Type B pancreatic cell (in vitro differentiated cells): ENCODE measurements around the gene DIO1. TPM values are rescaled to one million over a fixed set of nuclear protein-coding genes. Genes with fewer than 3 reads are reported as not detected.

ENCODE experiments used
- DNase-seq: peaks from one replicate; pipeline ENCODE4 v3.0.0; 2021; ENCODE audit warnings: mixed read lengths; ENCODE audit not compliant: unreplicated experiment; ENCODE audit errors: extremely low spot score
- H3K27ac Mint-ChIP-seq: 2 replicates; pipeline ENCODE4 v1.8.0; 2021; ENCODE audit warnings: mild to moderate bottlenecking, mixed read lengths
- H3K27me3 Mint-ChIP-seq: 2 replicates; pipeline ENCODE4 v1.8.0; 2021; ENCODE audit warnings: mixed read lengths
- H3K36me3 Mint-ChIP-seq: 2 replicates; pipeline ENCODE4 v1.8.0; 2021; ENCODE audit warnings: mixed read lengths
- H3K4me1 Mint-ChIP-seq: one replicate; pipeline ENCODE4 v1.8.0; 2021; ENCODE audit warnings: mixed read lengths; ENCODE audit not compliant: unreplicated experiment
- H3K4me3 Mint-ChIP-seq: 2 replicates; pipeline ENCODE4 v1.8.0; 2021; ENCODE audit warnings: mild to moderate bottlenecking, mixed read lengths
- H3K9me3 Mint-ChIP-seq: 2 replicates; pipeline ENCODE4 v1.8.0; 2021; ENCODE audit warnings: mixed read lengths
- total RNA-seq: library from RNA; stranded (reverse); gene quantifications from 2 replicates; pipeline ENCODE4 v1.2.1, GENCODE V29; 2021; ENCODE audit warnings: low replicate concordance
- TF ChIP-seq, protein P1 (sequence below): fragments of 200-600 bp; sonication (generic); conservative IDR thresholded peaks from 2 replicates; pipeline ENCODE4 v1.5.0; 2021; ENCODE audit warnings: antibody characterized with exemption, mild to moderate bottlenecking

The DIO1 gene
- total RNA-seq, 1 donor from 2014 or later: 6.0 TPM

DNA sequence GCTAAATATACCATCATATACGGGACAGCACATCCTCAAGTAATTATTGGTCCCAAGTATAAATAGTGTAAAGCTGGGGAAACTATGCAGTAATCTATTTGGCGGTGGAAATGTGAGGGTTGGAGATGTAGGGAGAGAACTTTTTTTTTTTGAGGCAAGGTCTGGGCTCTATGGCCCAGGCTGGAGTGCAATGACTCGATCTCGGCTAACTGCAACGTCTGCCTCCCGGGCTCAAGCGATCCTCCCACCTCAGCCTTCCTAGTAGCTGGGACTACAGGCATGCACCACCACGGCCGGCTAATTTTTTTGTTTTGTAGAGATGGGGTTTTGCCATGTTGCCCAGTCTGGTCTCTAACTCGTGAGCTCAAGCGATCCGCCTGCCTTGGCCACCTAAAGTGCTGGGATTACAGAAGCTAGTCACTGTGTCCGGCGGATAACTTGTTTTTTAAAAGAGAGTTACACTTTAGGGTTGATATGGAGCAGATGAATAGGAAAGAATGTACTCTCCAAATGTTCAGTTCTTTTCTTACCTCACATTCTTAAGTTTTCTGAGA is 49.6 kb downstream of the DIO1 start:
- DNase-seq: no peak
- Mint-ChIP-seq H3K9me3 (no peaks in the 10 kb centered on the region), H3K4me3 (peak overlapping the region; percentile 72), H3K27me3 (no peaks in the 10 kb centered on the region), H3K36me3 (peaks cover 16% of the 10 kb centered on the region), H3K4me1 (peaks cover 37% of the 10 kb centered on the region), H3K27ac (peak overlapping the region; percentile 50)
- TF ChIP-seq, protein P1, sequence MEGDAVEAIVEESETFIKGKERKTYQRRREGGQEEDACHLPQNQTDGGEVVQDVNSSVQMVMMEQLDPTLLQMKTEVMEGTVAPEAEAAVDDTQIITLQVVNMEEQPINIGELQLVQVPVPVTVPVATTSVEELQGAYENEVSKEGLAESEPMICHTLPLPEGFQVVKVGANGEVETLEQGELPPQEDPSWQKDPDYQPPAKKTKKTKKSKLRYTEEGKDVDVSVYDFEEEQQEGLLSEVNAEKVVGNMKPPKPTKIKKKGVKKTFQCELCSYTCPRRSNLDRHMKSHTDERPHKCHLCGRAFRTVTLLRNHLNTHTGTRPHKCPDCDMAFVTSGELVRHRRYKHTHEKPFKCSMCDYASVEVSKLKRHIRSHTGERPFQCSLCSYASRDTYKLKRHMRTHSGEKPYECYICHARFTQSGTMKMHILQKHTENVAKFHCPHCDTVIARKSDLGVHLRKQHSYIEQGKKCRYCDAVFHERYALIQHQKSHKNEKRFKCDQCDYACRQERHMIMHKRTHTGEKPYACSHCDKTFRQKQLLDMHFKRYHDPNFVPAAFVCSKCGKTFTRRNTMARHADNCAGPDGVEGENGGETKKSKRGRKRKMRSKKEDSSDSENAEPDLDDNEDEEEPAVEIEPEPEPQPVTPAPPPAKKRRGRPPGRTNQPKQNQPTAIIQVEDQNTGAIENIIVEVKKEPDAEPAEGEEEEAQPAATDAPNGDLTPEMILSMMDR: no peak

DNA sequence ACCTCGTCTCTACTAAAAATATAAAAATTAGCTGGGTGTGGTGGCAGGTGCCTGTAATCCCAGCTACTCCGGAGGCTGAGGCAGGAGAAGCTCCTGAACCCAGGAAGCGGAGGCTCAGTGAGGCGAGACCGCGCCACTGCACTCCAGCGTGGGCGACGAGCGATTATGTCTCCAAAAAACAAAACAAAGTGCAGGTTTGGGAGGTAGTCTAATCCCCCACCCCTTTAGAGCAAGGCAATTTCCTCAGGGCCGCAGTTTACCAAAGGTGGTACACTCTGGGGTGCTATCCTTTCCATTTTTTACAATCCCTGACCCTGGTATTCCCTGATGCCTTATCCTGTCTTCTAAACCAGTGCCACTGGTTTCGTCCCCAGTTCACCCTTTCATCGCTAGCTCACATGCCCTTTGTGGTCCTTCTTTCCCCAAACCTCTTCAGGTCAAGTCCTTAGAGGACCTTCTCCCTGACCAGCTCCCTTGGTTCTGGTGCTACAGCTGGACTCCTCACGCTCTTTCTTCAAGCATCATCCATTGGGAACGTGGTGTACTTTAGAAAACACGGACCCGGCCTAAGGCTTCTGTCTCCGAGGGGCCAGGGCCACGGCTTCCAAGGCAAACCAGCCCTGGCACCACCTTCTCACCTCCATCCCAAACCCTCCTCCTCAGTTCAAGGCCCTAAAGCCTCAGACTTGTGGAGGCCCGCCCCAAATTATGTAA is 50.6 kb downstream of the DIO1 start:
- no peak for DNase-seq
- Mint-ChIP-seq H3K36me3 (peaks cover 11% of the 10 kb centered on the region), H3K27ac (peak overlapping the region; percentile 94), H3K27me3 (no peaks in the 10 kb centered on the region), H3K4me3 (peak overlapping the region; percentile 95), H3K4me1 (peaks cover 47% of the 10 kb centered on the region), H3K9me3 (no peaks in the 10 kb centered on the region)
- TF ChIP-seq, protein P1: no peak

DNA sequence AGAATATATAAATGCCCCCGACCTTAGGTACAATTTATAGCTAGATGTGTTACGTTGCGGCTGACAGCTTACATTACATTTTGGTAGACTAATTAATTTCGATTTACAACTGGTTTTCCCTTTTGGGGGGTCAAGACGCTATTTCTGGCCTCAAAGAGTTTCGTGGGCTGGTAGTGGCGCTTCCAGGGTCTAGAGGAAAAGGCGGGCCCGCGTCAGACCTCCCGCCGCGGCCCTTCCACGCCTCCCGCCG is 51.1 kb downstream of the DIO1 start:
- Mint-ChIP-seq H3K27ac (peak overlapping the region; percentile 94), H3K4me1 (peaks cover 51% of the 10 kb centered on the region), H3K4me3 (peak overlapping the region; percentile 95), H3K36me3 (peaks cover 9% of the 10 kb centered on the region), H3K9me3 (no peaks in the 10 kb centered on the region), H3K27me3 (no peaks in the 10 kb centered on the region)
- DNase-seq: no peak
- TF ChIP-seq, protein P1: no peak

DNA sequence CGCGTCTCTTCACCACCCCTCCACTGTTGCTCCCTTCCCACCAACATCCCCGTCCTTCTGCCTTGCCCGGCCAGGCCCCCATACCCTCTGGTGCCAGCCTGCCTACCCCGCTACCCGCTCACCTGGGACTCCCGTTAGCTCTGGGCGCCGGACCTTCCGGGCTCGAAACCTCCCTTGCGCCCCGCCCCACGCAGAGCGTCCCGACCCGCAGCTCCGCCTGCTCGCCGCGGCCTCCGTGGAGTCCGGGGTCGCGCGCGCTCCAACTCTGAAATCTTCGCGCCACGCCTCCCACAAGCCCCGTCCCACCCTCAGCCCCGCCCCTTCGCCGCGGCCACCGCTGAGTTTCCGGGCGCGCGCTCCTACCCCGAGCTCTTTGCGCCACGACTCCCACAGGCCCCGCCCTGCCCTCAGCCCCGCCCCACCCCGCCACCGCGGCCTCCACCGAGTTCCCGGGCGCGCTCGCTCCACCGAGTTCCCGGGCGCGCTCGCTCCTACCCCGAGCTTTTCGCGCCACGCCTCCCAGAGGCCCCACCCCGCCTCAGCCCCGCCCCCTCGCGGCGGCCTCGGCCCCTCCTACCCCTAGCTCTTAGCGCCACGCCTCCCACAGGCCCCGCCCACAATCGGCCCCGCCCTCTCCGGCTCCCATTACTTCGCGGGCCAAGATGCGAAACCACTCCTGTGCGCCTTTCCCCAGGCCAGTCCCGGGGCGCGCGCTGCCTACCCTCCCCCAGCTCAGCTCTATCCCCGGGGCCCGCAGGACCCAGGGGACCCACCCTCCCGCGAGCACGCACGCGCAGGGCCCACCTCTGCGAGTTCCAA is 51.7 kb downstream of the DIO1 start, which contains the start of gene IFT25:
Gene IFT25, minus strand, starts transcription at position 267 of the 819 bp plus-strand sequence. CDS start 5,617 bp downstream, outside the sequence.
- DNase-seq: peak; percentile 99
- Mint-ChIP-seq H3K4me1 (peaks cover 51% of the 10 kb centered on the region), H3K4me3 (peak within 1 kb of the TSS; percentile 95), H3K9me3 (no peaks in the 10 kb centered on the region), H3K36me3 (peaks cover 6% of the 10 kb centered on the region), H3K27ac (peak within 1 kb of the TSS; percentile 94), H3K27me3 (no peaks in the 10 kb centered on the region)
- TF ChIP-seq, protein P1: no peak

DNA sequence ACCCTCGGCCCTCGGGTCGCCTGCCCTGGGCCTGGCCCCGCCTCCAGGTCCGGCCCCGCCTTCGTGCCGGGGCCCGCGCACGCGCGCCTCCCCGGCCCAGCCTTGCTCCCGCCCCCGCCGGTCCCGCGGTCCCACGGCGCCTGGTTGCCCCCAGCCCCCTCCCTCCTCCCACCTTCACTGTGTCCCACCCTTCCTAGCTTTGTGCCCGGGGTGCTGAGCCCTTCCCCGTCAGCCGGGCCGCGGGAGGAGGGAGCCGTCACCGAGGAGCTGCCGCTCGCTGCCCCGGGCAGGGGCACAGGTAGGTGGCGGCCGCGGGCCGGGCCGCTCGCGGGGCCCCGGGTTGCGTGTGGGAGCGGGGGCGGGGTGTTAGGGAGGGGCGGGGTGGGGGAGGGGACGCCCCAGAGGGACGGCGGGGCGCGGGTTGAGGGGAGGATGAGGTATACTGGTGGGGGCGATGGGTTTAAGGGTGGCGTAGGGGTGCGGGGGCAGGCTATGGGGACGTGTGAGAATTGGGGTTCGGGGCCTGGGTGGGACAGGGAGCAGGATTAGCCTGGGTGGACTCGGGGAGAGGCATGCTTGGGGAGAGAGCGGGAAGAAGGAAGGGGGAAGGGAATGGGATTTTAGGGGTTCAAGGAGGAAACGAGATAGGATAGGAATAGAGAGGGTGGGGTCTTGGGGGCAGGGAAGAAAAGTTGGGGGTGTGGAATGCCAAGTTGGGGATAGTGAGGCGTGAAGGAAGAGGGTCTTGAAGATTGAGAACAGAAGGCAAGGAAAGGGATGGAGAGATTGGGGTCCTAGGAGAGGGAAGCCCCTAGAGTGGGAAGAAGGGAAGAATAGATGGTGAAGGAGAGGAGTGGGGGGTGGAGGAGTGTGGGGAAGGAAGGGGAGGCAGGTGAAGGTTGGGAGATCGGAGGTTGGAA is 52.5 kb downstream of the DIO1 start, which contains the start of gene LRRC42:
Gene LRRC42, plus strand, starts transcription at position 99 of the 920 bp plus-strand sequence. CDS start 5,650 bp downstream, outside the sequence.
- no peak for DNase-seq
- peaks cover 51% of the 10 kb centered on the region for H3K4me1 Mint-ChIP-seq
- peaks cover 6% of the 10 kb centered on the region for H3K36me3 Mint-ChIP-seq
- H3K27me3 Mint-ChIP-seq: no peaks in the 10 kb centered on the region
- TF ChIP-seq, protein P1: no peak
- H3K9me3 Mint-ChIP-seq: no peaks in the 10 kb centered on the region
- peak within 1 kb of the TSS; percentile 94 for H3K27ac Mint-ChIP-seq
- peak within 1 kb of the TSS; percentile 95 for H3K4me3 Mint-ChIP-seq
